ENCODE measurements around the gene SLC26A8. TPM values are rescaled to one million over a fixed set of nuclear protein-coding genes. Genes with fewer than 3 reads are reported as not detected.

Gene SLC26A8
- total and polyA plus RNA-seq, 2 of the 13 experiments (the other 11 are each of a cell fraction or from before 2014, with no cell fraction given) = 0.46 TPM; not detected in 1

- intact Hi-C loops (cut with micrococcal nuclease; ENCODE audit: unreplicated experiment) = no loop called here
- ATAC-seq = no peak
- H3K9ac ChIP-seq (ENCODE audit: insufficient read depth, low read depth, low read length) = 0 out of 2 replicates have a peak overlapping the region, but pooled peaks have one; percentile 11
- H2AFZ ChIP-seq (ENCODE audit: low read length) = no peak overlapping the region
- TF ChIP-seq STAG1 (CRISPR knock-in tag; IDR thresholded peaks at IDR 0.05) = no peak
- no peak for TF ChIP-seq RARG (CRISPR knock-in tag; IDR thresholded peaks at IDR 0.05; ENCODE audit: low read depth)
- TF ChIP-seq CCAR2 (optimal IDR thresholded peaks at IDR 0.05; ENCODE audit: low read depth, low read length) = no peak
- TF ChIP-seq ZNF747 (CRISPR knock-in tag; IDR thresholded peaks at IDR 0.05; ENCODE audit: borderline replicate concordance) = no peak
- TF ChIP-seq, protein P1, sequence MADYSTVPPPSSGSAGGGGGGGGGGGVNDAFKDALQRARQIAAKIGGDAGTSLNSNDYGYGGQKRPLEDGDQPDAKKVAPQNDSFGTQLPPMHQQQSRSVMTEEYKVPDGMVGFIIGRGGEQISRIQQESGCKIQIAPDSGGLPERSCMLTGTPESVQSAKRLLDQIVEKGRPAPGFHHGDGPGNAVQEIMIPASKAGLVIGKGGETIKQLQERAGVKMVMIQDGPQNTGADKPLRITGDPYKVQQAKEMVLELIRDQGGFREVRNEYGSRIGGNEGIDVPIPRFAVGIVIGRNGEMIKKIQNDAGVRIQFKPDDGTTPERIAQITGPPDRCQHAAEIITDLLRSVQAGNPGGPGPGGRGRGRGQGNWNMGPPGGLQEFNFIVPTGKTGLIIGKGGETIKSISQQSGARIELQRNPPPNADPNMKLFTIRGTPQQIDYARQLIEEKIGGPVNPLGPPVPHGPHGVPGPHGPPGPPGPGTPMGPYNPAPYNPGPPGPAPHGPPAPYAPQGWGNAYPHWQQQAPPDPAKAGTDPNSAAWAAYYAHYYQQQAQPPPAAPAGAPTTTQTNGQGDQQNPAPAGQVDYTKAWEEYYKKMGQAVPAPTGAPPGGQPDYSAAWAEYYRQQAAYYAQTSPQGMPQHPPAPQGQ (CRISPR knock-in tag; IDR thresholded peaks at IDR 0.05; ENCODE audit: borderline replicate concordance) = no peak
- peak overlapping the region; percentile 9 for H3K27ac ChIP-seq (ENCODE audit: extremely low read length, insufficient read depth, low read length)
- no peak for FAIRE-seq
- no TSS peak for BruUV-seq (replicated peaks)
- ChIA-PET POLR2A (interaction anchor here (1.0 kb wide), 1 partner anchor 33 kb away, joined by 3 read pairs; no protein-coding TSS in a partner anchor), CTCF (ENCODE audit: low intra/inter-chr PET ratio, low total read pairs) (no interaction called here)
- H3K27me3 ChIP-seq (ENCODE audit: control insufficient read depth in 1 of 2, insufficient read depth in 2 of 2, low read length in 2 of 2) = no peaks in the 10 kb centered on the region; a peak in 1 of 5 replicates
- no peaks in the 10 kb centered on the region for H3K9me3 ChIP-seq (ENCODE audit: low read length)
- peaks cover 0 to 2% of the 10 kb centered on the region in 2 experiments; a peak in 2 of 5 replicates for H3K36me3 ChIP-seq (replicated peaks in 1 of 2; ENCODE audit: control insufficient read depth in 1 of 2, insufficient read depth in 2 of 2, low read length in 2 of 2)
- H3K4me1 ChIP-seq (ENCODE audit: insufficient read depth, low read length) = peaks cover 49% of the 10 kb centered on the region
- H3K79me2 ChIP-seq (ENCODE audit: insufficient read depth, low read length) = peaks cover 95% of the 10 kb centered on the region
- H3K4me3 ChIP-seq (replicated peaks in 1 of 3; ENCODE audit: insufficient read depth in 1 of 3, low read depth in 2 of 3, low read length in 3 of 3) = no peak overlapping the region
- 92% methylated on average over 1 of the region's 1 CpG for WGBS (ENCODE audit: low lambda C conversion rate)
- DNase-seq (ENCODE audit: low spot score) = no peak
- peak overlapping the region; percentile 37; the same call in 1 of the 2 replicates for H3K4me2 ChIP-seq (ENCODE audit: low read depth, low read length)
- in situ Hi-C loops (cut with HindIII; ENCODE audit: extremely low pct_ligation_motif_present, low pct_unique_long_range_greater_than_20kb) = no loop called here
- H4K20me1 ChIP-seq (ENCODE audit: insufficient read depth, low read length) = peaks cover 52% of the 10 kb centered on the region
Measured at GRCh38 chr6:36032261-36032660, 7.8 kb upstream of the SLC26A8 start.

DNA sequence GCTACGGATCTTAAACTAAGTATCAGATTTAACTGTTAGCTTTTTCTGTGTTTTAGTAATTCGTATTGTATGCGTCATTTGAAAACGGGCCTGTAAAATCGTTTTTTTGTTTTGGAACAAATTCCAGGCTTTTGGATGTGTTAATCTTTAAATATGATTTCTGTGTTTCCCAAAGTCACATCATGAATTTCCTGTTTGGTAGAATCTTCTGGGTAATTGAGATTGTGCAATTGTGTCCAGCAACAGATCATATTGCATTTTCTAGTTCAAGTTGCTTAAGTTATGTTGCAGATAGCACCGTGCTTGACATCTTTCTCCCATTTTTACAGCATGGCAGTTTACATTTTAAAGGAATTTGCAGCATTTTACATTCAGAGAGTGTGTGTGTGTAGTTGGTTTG lies 5.0 kb upstream of the SLC26A8 start:
- DNase-seq (ENCODE audit: low spot score) = peak; percentile 68
- Histone ChIP-seq H2AFZ (ENCODE audit: low read length) (no peak overlapping the region), H3K4me3 (replicated peaks in 1 of 3; ENCODE audit: insufficient read depth in 1 of 3, low read depth in 2 of 3, low read length in 3 of 3) (peak overlapping the region; percentile 86 to 97 (median 96)), H3K9me3 (ENCODE audit: low read length) (no peaks in the 10 kb centered on the region), H3K27me3 (ENCODE audit: control insufficient read depth in 1 of 2, insufficient read depth in 2 of 2, low read length in 2 of 2) (no peaks in the 10 kb centered on the region; a peak in 1 of 5 replicates), H3K9ac (ENCODE audit: insufficient read depth, low read depth, low read length) (peak overlapping the region; percentile 98), H3K36me3 (replicated peaks in 1 of 2; ENCODE audit: control insufficient read depth in 1 of 2, insufficient read depth in 2 of 2, low read length in 2 of 2) (peaks cover 0 to 2% of the 10 kb centered on the region in 2 experiments; a peak in 1 of 5 replicates), H3K4me1 (ENCODE audit: insufficient read depth, low read length) (peaks cover 63% of the 10 kb centered on the region), H3K4me2 (ENCODE audit: low read depth, low read length) (peak overlapping the region; percentile 66), H3K27ac (ENCODE audit: extremely low read length, insufficient read depth, low read length) (peak overlapping the region; percentile 94), H4K20me1 (ENCODE audit: insufficient read depth, low read length) (peaks cover 35% of the 10 kb centered on the region), H3K79me2 (ENCODE audit: insufficient read depth, low read length) (peaks cover 68% of the 10 kb centered on the region)
- no TSS peak for BruUV-seq (replicated peaks)
- under 1% methylated on average over 6 of the region's 6 CpGs for WGBS (ENCODE audit: low lambda C conversion rate)
- ATAC-seq = no peak
- FAIRE-seq = peak; percentile 44
- CTCF ChIA-PET (ENCODE audit: low intra/inter-chr PET ratio, low total read pairs) = no interaction called here
- POLR2A ChIA-PET = interaction anchor here (1.0 to 5.2 kb wide), 7 partner anchors 9 to 102 kb away, joined by 3 to 163 read pairs (median 16); no protein-coding TSS in a partner anchor
- in situ Hi-C loops (cut with HindIII; ENCODE audit: extremely low pct_ligation_motif_present, low pct_unique_long_range_greater_than_20kb) = loop anchor here (5.0 kb wide), 2 partner anchors 68 to 168 kb away; partner anchors contain the start of gene BRPF3
- intact Hi-C loops (cut with micrococcal nuclease; ENCODE audit: unreplicated experiment) = loop anchor here (2.0 to 10.0 kb wide), 4 partner anchors 35 to 167 kb away; partner anchors contain the start of genes BRPF3 and SRPK1
- peak; percentile 30; the same call in 1 of the 2 replicates for TF ChIP-seq FOXA3 (CRISPR knock-in tag; IDR thresholded peaks at IDR 0.05)
- no peak for TF ChIP-seq ZFX (CRISPR knock-in tag; IDR thresholded peaks at IDR 0.05; ENCODE audit: low read depth)
- TF ChIP-seq, protein P2, sequence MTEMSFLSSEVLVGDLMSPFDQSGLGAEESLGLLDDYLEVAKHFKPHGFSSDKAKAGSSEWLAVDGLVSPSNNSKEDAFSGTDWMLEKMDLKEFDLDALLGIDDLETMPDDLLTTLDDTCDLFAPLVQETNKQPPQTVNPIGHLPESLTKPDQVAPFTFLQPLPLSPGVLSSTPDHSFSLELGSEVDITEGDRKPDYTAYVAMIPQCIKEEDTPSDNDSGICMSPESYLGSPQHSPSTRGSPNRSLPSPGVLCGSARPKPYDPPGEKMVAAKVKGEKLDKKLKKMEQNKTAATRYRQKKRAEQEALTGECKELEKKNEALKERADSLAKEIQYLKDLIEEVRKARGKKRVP (CRISPR knock-in tag; IDR thresholded peaks at IDR 0.05) = 0 out of 4 replicates have a peak, but pooled peaks of 1 of the 2 experiments have one; percentile 28
- TF ChIP-seq ZNF788 (CRISPR knock-in tag; IDR thresholded peaks at IDR 0.05; ENCODE audit: borderline replicate concordance) = no peak
- TF ChIP-seq, protein P3, sequence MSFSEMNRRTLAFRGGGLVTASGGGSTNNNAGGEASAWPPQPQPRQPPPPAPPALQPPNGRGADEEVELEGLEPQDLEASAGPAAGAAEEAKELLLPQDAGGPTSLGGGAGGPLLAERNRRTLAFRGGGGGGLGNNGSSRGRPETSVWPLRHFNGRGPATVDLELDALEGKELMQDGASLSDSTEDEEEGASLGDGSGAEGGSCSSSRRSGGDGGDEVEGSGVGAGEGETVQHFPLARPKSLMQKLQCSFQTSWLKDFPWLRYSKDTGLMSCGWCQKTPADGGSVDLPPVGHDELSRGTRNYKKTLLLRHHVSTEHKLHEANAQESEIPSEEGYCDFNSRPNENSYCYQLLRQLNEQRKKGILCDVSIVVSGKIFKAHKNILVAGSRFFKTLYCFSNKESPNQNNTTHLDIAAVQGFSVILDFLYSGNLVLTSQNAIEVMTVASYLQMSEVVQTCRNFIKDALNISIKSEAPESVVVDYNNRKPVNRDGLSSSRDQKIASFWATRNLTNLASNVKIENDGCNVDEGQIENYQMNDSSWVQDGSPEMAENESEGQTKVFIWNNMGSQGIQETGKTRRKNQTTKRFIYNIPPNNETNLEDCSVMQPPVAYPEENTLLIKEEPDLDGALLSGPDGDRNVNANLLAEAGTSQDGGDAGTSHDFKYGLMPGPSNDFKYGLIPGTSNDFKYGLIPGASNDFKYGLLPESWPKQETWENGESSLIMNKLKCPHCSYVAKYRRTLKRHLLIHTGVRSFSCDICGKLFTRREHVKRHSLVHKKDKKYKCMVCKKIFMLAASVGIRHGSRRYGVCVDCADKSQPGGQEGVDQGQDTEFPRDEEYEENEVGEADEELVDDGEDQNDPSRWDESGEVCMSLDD (CRISPR knock-in tag; IDR thresholded peaks at IDR 0.05; ENCODE audit: borderline replicate concordance) = no peak
- TF ChIP-seq DR1 (CRISPR knock-in tag; IDR thresholded peaks at IDR 0.05) = no peak
